GM19467 (cell line): ENCODE data around the gene SLC2A10.

Source experiments
- ATAC-seq: cut with Tn5 transposase; IDR thresholded peaks from one replicate; pipeline ENCODE4 v1.9.1; 2021; ENCODE audit warnings: mild to moderate bottlenecking, moderate library complexity; ENCODE audit not compliant: unreplicated experiment

The SLC2A10 gene

DNA sequence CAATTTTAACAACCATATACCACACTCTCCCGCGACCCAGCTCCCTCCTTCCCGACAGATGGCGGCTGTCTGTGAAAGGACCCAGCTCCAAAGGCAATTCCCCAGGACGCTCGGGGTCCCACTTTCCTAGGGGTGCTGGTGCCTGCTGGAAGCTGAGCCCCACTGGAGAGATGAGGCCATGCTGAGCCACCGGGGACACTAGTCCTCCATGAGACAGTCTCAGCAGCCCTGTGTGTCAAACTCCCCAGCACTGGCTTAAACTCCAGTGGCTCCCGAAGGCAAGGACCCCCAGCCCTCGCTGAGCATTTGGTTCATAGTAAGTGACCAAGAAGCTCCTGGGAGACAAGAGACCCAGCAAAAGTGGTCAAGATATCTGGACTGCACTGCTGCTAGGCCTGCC lies 52.1 kb downstream of the SLC2A10 start:
- ATAC-seq = no peak

DNA sequence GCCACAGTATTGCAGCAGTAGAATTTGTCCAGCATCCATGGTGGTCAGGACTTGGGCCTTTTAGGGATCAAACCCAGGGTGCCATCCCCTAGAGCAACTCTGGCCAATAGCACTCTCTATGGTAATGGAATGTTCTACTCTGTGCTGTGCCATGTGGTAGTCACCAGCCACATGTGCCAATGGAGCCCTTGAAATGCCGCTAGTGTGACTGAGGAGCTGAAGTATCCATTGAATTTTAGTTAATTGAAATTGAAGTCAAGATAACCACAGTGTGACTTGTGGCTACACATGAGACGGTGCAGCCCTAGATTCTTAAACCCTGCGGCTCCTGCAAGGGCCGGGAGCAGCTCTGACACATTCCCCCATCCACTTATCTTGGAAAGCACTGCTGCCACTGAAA lies 54.6 kb downstream of the SLC2A10 start:
- ATAC-seq = no peak

DNA sequence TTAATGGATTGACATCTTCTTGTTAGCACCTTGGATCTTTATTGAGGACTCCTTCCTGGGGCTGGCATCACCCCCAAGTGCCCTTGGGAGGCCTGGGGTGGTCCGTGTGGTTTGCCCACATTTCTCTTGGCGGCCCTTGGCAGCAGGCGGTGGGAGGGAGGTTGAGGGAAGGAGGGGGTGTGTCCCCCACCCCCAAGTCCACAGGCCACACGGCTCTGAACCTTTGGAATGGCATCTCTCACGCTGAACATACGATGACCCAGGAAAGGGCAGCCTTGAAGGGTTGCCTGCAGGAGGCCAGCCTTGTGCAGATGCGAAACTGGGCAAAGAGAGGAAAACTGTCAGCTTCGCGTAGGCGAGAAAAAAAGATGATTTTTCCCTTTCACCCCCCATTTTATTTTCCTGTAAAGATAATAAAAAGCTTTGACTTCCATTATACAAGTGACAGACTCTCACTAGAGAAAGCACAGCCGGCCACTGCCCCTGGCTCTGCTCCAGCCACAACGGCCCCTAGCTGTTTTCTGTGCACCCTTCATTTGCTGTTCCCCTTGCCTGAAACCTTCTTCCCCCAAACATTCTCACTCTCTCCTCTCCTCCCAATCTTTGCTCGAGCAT lies 56.2 kb downstream of the SLC2A10 start:
- ATAC-seq = no peak

DNA sequence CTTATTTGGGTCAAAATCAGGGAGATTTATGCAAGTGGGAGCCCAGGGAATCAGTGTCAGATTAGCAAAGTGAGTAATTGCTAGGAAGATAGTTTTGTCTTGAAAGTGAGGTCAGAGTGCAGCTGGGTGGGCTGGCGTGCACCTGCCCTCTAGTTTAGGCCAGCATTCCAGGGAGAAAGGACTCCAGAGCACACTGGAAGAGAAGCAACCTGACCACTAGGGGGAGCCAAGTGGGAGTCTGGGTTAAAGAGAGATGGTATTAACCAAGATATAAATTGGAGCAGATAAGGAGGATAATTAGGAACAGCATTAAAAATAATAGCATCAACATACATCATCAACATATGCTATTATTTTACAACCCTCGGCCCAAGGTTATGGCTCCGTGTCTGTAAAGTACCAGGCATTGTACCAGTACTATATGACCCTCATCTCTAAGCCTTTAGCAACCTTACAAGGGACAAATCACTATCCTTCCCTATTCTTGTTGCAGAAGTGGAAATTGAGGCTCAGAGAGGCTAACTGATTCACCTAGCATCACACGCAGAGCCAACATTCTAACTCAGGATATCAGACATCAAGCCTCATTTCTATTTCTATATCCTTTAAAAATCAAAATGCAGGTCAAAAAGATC lies 57.8 kb downstream of the SLC2A10 start:
- ATAC-seq = no peak

DNA sequence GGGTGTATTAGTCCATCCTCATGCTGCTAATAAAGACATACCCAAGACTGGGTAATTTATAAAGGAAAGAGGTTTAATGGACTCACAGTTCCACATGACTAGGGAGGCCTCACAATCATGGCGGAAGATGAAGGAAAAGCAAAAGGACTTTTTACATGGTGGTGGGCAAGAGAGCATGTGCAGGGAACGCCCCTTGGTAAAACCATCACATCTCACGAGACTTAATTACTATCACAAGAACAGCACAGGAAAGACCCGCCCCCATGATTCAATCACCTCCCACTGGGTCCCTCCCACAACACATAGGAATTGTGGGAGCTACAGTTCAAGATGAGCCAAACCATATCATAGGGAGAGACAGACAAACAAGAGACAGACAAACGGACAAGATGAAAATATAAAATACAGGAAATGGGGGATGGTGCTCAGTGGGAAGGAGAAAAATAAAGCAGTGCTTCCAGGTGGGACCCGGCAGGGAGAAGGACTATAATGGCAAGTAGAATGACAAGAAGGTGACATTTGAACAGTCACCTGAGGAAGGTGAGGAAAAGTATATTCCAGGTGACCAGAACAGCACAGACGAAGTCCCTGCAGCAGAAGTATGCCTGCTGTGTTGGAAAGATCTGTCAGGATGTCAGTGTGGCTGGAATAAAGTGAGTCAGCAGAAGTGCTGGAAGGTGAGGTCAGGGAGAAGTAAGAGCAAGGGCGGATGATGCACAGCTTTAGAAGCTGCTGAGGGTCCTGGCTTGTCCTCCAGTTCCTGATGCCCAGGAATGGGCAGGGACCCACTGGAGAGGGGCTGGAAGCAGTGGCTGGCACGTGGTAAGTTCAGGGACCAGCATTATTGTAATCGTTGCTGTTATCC lies 61.1 kb downstream of the SLC2A10 start:
- ATAC-seq = no peak

DNA sequence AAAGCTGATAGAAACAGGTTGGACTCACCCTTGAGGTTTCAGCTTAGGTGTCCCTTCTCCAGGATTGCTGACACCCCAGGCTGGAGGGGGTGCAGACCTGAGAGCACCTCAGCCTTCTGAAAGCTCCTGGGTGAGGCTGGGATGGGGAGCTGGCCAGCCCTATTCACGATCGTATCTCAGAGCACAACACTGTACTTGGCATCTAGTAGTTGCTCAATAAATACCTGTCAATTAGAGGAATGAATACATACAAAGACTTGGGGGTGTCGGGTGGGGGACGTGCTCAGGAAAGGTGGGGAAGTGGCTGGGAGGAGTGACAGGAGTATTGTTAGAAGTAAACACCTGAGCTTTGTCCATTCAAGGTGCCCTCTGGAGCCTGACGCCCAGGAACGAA lies 61.7 kb downstream of the SLC2A10 start:
- ATAC-seq = no peak

DNA sequence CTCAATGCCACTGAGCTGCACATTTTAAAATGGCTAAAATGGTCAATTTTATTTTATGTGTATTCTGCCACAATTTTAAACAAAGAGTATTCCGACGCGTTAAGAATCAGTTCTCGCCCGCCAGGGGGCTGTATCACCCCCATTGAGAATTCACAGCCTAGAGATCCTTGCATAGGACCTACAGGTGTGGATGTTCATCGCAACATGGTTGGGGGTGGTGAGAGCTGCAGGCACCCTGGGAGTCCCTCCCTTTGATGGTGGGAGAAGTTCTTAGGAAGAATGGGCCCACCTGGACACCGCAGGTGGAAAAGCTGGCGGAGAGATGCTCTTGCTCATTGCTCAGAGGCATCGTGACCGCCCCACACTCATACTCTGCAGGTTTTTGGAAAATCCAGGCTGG lies 63.5 kb downstream of the SLC2A10 start:
- ATAC-seq = no peak

DNA sequence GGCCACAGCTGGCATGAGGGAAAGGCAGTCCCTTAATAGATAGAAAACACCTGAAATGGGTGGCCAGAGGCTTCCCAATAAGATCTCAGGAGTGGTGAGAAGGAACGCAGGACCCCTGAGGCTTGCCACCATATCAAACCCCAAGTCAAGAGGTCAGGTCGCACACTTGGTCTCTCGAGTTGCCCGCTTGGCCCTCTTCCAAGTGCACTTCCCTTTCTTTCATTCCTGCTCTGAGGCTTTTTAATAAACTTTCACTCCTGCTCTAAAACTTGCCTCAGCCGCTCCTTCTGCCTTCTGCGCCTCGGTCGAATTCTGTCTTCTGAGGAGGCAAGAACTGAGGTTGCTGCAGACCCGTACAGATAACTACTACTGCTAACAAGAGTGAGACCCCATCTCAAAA lies 64.2 kb downstream of the SLC2A10 start:
- ATAC-seq = no peak

DNA sequence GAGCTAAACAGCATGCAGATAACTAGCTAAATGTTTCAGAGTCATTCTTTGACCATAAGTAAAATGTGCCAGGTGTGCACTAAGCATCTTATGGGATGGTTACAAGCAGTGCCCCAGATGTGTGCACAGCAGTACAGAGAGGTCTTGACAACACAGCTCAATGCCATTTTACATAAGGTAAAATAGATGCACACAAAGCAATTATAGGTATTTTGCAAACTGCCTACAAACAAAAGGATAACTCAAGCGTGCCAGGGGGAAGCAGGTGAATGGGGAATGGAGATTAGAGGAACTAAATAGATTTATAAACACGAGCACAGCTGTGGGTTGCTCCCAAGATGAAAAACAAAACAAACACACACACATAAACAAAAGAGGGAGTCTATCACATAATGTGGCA lies 64.8 kb downstream of the SLC2A10 start:
- no peak for ATAC-seq

DNA sequence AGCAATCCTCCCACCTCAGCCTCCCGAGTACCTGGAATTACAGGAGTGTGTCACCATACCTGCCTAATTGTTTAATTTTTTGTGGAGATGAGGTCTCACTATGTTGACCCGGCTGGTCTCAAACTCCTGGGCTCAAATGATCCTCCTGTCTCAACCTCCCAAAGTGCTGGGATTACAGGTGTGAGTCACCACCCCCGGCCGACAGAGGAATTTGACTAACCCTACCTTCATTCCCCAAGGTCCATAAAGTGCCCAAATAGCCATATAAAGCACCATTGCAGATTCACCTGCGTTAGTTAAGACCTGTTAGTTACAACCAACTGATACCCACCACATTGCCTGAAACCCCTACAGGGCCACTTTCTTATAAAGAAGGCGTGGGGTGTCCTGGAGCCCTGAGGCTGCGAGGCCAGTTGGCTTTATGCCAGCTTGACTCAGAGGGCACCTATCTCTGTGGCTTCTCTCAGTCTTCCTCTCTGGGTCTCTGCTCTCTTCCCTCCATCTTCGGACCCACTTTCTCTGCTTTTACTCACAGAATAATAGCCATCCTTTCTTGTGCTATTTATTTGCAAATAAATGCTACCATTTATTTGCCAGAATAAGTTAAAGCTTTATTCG lies 65.6 kb downstream of the SLC2A10 start:
- no peak for ATAC-seq

DNA sequence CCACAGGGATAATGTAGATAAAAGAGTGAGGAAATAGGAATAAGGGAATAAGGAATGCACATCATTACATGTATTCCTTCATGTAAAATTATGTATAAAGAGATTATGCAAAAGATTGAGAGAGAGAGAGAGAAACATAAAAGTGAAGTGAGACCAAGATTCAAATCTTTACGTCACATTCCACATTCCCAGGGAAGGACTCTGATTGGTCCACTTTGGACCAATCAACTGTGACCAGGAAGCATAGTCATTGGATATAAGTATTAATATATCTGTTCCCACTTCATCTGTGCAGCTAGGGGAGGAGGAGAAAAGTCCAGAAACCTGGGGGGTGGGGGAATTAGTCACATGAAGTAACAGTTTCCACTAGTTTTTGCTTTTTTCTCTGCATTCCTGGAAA lies 66.4 kb downstream of the SLC2A10 start:
- no peak for ATAC-seq

DNA sequence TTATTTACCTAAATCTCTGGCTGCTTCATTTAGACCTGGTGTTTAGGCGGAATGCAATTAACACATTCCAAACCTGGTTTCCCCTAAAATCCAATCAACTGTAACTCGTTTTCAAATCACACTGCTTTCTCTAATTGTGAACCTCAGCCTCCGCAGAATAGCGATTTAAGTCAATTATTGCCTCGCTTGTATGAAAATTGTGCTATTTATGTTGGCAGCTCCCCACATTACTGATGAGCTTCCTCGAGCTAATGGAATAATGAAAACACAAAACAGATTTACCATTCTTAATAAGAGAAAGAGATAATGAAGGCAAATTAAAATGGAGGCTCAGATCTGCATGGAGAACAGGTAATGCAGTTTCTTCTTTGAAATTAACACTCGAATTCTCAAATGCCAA lies 67.9 kb downstream of the SLC2A10 start:
- ATAC-seq = no peak

DNA sequence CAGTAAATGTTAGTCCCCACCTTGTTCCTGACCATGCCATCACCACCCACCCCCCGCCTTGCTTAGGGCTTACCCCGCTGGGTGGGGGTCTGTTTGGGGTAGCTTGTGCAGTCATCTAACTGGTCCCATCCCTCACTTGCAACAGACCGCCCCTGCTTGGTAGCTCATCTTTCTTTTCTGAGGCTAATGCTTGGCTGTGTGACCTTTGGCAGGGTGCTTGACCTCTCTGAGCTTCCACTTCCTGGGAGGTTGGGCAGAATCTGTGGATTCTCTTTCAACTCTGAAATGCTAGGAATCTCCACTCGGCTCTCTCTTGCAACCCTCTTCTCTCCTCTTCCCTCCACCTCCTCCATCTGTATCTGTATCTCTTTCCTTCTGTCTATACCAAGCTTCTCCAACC lies 70.4 kb downstream of the SLC2A10 start:
- ATAC-seq = no peak

DNA sequence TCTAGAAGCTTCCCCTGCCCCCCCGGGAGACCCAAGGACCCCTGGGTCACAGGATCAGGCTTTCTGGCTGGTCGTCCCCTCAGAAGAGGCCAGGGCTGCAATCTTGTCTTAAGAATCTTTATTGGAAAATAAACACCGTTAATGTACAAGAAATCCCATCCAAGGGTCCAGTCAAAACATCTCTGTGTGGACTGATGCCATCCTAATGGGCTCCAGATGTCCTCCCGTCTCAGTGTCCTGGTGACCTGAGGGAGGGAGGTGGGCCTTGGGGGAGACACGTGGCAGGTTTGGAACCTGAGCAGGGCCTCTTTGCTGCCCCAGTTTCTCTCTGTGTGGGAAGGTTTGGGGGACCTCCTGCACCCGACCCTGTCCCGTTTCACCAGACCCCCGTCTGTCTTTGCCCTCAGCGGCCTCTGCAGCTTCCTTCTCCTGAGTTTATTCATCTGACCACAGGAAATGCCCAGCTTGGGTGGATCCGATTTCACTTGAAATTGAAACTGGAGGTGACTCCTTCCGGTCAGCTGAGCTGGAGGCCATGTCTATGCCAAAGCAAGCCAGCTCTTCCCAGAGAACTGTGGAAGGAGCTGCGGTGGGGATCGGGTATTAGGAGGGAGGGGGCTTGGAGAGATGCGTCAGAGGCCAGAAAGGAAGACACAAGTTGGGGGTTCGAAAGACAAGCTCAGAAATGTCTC lies 75.1 kb downstream of the SLC2A10 start:
- no peak for ATAC-seq
